ENCODE measurements around the gene SNTG2.

GRCh38 chr2:1406434-1406833 lies 455.8 kb downstream of the SNTG2 start:
- TF ChIP-seq POLR2A (IDR thresholded peaks at IDR 0.05) (no peak), CTCF (IDR thresholded peaks at IDR 0.05) (no peak)

All from heart left ventricle (tissue), 13 donors.